ENCODE data around the gene E2F7.

Gene E2F7

DNA sequence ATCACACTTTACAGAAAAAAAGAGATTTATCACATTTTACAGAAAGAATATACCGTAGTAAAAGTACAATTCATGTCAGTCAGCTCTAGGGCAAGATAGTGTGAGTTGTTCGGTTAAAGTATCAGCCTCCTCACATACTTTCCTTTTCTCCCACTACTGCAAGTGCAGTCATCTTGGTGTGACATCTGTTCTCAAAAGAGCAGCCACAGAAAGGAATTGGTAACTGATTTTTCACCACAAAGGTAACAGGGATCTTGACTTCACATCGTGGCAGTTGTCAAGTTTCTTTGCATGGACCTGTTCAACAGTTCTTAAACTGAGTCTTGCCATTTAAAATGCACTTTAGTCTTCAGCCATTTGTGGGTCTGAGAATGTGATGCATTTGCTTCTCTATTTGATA lies 5.0 kb upstream of the E2F7 start:
- DNase-seq (ENCODE audit: extremely low read depth in 1 of 2, low read depth in 1 of 2), result no peak

DNA sequence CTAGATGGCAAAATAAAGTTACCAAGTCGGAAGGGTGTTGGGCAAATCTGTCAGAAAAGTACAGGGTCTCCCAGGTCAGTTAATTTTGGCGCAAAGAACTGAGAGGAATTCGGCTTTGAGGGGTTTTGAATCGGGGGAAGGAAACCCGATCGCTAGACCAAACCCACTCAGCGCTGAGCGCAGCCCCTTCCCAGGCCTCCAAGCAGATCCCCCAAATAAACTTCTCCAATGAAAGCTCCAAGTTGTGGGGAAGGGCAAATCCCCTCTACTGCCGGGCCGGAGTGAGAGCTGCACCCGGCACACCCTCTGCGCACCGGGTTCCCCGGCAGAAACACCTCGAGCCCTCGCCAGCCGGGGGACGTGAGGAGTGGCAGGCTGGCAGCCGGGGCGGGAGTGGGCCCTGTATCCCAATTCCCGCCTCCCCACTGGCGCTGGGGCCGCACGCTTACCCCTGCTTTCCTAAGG lies 441 bp downstream of the E2F7 start:
- peak in 1 of 2 donors; percentile 1 for DNase-seq (ENCODE audit: extremely low read depth in 1 of 2, low read depth in 1 of 2)

DNA sequence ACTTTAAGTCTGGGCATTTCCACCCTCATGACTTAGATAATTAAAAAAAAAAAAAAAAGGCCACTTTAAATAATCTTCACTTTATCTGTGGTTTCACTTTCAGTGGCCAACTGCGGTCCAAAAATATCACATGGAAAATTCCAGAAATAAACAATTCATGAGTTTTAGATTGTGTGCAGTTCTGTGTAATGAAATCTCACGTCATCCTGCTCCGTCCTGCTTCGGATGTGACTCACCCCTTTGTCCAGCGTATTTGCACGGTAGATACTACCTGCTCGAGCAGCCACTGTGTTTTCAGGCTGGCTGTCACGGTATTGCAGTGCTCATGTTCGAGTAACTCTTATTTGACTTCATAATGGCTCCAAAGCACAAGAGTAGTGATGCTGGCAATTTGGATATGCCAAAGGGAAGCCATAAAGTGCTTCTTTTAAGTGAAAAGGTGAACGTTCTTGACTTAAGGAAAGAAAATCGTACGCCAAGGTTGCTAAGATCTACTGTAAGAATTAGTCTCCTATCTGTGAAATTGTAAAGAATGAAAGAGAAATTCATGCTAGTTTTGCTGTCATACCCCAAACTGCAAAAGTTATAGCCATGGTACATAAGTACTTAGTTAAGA lies 2.4 kb downstream of the E2F7 start:
- no peak for DNase-seq (ENCODE audit: extremely low read depth in 1 of 2, low read depth in 1 of 2)

DNA sequence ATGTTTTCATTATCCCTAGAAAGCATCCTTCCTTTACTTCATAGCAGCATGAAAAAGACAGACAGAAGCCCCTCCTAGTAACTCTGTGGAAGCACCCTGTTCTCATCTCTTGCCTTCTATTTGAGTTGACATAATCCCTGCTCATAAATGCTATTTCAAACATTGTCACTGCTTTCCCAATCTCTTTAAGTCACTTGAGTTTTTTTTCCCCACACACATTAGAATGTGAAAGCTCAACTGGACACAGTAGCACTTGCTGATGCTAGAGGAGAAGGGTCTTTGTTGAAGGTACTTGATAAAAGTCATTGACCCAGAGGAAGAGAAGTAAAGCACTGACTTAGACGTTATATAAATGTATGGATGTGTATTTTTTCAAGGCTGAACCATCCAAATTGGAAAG lies 3.0 kb downstream of the E2F7 start:
- DNase-seq (ENCODE audit: extremely low read depth in 1 of 2, low read depth in 1 of 2), result no peak

DNA sequence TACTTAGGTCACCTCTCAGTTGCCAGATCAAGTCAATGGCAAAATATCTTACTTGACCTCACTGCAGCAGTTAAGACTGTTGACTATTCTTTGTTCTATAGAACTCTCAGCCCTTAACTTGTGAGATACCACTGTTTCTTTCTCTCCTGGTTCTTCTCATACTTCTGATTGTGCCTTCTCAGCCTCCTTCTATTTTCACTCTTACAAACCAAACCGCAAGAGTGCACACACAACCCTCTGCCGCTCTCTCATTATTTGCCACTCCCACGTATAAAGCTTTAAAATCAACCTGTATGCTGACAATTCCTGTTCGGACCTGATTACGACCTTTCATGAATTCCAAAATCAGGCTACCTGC lies 4.5 kb downstream of the E2F7 start:
- DNase-seq (ENCODE audit: extremely low read depth in 1 of 2, low read depth in 1 of 2), result no peak

DNA sequence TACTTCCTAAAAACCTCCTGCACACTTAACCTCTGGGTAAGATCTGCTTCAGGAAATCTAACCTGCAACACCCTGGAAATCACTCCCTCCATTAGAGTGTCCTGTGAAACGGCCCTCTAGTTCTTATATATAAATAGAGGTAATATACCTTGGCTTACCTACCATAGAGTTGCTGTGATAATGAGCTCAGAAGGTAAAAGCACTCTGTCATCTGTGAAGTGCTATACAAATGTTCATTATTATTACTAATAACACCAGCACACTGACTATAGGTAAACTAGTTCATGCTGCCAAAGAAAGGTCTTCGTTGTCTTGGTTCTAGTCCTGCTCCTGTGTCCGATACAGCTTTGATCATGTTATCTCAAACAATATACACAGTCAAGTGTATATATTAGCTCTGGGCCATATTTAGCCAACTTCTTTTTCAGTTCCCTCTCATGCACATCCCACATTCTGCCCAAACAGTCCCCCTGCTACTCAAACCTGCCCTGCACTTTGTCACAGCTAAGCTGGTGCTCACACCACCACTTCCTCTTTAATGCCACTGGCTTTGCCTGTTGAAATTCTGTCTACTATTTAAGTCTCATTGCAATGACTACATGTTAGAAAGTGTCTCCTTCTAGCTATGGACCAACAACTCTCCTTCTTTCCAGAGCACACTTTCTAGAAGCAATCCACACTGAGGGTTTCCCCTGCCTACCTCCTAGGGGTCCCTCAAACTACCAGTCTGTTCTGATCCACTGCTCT lies 5.1 kb downstream of the E2F7 start:
- no peak for DNase-seq (ENCODE audit: extremely low read depth in 1 of 2, low read depth in 1 of 2)

DNA sequence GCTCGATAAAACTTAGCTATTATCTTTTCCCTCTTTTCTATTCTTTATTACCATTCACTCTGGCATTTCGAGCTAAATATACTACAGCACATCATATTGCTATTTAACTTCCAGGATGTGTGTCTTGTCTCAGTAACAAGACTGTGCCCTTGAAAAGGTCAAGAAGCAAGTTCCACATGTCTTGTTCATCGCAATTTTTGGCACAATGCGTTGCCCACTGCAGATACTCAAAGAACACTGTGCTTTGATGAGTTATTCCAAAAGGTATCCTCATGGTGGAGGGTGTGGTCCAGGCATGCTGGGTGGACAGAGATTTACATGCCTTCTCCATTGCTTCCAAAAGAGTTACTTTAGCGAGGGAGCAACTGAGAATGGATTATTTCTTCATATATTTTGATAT lies 6.6 kb downstream of the E2F7 start:
- no peak for DNase-seq (ENCODE audit: extremely low read depth in 1 of 2, low read depth in 1 of 2)

DNA sequence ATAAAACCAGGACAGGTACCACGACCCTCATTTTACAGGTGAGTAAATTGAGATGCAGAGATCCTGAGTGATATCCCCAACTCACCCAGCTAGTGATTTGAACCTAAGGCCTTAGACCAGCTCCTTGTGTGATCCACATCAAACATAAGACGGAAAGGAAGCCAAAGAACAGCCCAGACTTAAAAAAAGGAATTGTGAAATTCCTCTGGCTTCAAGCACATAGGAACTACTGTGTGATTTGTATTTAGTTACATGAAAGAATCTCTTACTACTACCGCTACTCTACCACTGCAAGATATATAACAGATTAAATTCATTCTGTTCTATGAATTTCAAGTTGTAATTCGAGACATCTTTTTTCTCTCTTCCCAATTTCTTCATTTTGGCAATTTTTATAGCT lies 10.5 kb downstream of the E2F7 start:
- no peak for DNase-seq (ENCODE audit: extremely low read depth in 1 of 2, low read depth in 1 of 2)

DNA sequence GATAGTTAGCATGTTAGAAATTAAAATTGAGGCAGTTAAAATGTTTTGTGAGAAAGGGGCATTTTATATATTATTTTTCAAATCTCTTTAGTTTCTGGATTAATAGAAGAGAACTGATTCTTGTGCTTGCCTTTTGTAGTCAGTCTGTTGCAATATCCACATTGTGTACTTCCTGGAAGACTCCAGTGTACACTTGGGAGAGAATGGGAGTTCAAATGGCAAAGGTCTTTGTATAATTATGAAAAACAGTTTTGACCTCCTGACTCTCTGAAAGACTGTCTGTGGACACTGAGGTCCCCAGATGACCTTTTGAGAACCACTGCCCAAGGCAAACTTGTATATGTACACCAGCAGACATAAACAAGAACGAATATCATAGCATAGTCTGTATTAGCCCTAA lies 12.1 kb downstream of the E2F7 start:
- DNase-seq (ENCODE audit: extremely low read depth in 1 of 2, low read depth in 1 of 2), result no peak

DNA sequence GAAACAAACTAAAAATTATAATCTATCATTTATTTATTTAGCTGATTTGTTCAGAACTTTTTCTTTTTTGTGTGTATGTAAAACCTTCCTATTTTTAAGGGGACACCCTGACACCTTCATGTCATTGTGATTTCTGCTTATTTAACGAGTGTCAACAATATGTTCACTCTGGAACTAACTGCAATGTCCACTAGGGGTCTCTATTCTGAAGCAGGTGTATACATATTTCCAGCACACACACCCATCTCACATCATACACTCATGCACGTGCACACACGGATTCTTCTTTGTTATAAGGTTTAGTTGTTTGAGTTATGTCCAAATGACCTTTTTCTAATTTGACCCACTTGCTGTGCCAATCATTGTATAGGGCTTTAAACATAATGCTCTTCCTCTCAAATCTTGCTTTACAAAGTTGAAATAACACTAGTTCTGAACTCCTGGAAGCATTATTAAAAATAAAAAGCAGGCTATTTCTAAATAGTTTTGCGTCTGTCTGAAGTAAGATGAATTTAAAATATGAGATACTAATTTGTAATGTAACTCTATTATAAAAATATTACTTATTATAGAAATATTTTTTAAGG lies 15.5 kb downstream of the E2F7 start:
- DNase-seq (ENCODE audit: extremely low read depth in 1 of 2, low read depth in 1 of 2), result no peak

DNA sequence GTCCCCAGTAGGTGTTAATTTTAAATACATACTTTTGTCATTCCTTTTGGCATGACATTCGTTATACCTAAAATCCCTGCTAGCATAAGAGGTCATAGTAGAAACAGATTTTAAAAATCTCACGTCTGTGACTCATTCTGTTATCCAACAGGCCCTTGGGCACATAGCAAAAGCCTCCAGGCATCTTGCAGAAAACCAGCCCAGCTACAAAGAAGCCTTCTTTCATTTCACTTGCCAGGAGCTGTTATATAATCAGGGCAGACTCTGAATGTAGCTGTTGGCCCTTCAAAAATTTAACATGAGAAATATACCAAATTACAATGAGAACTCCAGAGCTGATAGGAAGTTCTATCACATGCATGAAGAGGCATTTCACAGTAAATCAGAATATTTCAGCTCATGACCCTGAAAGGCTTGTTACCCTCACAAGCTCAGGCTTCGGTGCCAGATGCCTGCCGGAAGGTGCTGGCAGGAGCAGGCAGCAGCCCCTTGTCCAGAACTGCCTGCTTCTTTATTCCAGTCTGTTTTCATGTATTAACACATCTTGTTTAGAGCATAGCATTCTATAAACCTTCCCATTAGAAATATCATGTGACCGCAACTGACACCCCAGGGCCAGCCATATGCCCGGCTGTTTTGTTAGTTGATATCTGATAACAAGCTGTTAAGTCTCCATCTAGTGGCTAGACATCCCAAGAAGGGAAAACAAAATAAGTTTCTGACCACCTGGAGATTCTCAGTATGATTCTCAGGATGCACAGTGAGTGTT lies 17.8 kb downstream of the E2F7 start:
- DNase-seq (ENCODE audit: extremely low read depth in 1 of 2, low read depth in 1 of 2), result no peak

DNA sequence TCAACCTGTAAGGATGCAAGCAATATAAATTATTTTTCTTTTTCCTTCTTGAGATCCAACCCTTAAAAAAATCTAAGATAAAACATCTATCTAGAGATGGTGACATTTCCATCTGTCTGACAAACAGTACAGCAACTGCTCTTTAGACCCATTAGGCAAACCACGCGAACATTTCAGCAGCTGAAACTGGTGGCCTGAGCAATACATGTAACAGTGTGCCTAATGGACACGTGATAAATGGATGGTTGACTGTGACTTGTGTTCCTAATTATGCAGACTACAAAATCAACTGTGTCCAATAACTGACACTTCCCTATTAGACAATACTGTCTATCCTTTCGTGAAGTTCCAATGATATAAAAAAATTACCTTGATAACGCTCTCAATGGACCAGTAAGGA lies 18.9 kb downstream of the E2F7 start:
- DNase-seq (ENCODE audit: extremely low read depth in 1 of 2, low read depth in 1 of 2), result no peak

DNA sequence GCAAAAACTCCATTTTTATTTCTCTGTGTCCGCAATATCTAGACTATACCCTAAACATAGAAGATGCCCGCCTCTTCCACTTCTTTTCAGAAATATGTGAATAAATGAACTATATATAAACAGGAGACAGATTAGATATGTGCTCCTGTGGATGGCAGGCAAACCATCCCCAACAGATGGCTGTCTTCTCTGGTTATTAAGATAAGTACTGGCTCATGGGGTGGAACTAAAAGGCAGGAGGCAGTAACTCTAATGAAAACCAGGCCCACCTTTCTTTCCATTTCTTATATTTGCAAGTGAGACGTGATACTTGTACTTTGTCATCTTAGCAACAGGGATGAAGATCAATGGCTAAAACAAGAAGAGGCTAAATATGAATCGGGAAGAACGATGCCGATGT lies 20.2 kb downstream of the E2F7 start:
- no peak for DNase-seq (ENCODE audit: extremely low read depth in 1 of 2, low read depth in 1 of 2)

DNA sequence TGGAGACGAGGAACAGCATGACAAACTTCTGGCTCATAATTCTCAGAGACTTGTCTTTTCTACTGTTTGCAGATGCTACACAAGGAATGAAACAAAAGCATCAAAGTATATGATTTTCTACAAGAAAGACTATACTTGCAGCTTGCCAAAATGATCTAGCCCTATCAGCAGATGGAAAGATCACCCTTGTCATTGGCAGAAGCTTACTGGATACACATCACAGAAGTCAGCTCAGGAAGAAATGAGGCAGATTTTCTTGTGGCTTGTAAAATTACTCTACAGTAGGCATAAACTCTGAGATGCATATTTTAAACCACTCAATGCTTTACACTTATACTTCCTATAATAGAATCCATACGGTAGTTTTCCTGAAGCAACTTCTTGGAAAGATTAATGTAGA lies 20.6 kb downstream of the E2F7 start:
- no peak for DNase-seq (ENCODE audit: extremely low read depth in 1 of 2, low read depth in 1 of 2)

DNA sequence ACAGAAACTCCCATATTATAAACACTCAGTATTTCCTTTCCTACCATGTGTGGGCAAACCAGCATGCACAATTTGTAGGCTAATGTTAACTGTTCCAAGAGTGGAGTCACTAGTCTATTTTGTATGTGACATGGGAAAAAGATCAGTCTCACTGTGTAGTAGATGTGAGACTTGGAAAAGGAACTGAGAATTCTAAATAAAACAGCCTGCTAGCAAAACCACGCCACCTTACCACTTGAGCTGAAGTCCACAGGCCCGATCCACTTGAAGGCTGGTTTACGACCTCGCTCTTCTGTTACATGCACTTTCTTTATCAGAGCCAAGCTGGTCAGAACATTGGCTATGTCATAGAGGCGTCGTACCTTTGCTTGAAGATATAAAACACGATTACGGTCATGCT lies 22.5 kb downstream of the E2F7 start:
- no peak for DNase-seq (ENCODE audit: extremely low read depth in 1 of 2, low read depth in 1 of 2)

DNA sequence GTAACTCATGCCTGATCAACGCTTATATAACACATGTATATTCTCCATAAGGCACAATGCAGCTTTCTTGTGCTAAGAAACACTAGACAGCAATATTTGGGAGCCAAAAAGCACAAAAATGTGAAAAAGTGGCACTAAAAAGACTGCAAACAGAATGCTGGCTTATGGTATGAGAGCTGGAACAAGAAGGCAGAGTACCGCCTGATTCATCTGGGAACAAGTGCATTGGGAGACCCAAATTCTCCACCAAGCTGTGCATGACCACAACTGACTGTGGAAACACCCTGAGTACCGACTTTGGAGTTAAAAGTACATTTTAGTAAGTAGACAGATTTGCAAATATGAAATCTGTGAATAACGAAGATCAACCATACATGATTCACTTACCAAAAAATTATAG lies 25.1 kb downstream of the E2F7 start:
- no peak for DNase-seq (ENCODE audit: extremely low read depth in 1 of 2, low read depth in 1 of 2)

DNA sequence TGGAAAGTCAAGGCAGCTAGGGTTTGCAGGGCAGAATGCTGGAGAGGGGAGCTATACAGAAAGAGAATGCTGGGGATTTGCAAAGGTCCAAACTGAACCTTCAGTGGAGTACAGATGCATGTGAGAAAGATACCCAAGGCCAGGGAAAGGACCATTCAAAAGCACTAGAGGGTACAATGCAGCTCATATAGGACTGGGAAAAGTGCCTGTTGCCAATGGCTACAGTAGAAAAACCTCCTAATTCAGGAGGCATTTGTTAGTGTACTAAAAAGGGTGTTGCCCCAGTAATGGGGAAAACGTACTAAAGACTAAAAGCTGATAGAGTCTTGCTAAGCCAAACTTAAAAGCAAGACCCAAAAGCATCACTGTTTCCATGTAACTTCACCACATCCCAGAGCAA lies 30.1 kb downstream of the E2F7 start:
- no peak for DNase-seq (ENCODE audit: extremely low read depth in 1 of 2, low read depth in 1 of 2)

DNA sequence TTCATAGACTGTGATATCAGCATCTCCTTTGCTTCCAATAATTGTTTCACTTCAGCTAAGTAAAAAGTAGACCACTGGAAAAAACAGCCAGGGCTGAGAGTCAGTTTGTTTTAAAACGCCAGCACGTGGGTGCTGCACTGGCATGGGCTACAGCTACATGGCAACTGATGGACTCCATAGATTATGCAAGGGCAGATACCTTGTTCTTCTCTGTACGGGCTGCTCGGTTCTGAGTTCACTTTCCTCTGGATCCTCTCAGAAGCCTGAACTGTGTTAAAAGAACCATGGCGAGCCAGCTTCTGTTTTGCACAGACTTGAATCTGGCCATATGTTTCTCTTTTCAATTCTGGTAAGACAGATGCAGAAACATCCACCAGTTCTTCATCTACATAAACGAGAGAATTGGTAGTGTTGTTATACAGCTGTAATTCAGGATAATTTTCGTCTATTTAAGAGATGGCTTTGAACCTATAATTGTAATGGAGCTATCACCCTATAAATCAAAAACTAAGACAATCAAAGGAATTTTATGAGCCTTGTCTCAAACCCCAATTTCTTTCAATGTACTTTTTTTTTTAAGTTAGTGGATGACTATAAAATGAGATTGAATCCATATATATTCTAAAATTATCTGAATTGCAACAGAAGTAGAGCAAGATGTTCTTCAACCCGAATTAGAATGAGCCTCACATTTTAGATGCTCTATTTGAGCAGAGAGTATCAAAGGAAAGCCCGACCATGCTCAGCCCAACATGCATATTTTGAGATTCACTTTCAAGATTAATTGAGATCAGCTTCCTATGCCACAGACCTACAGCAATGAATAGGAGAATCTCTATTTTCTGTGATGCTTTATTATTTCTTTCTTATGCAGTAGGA lies 31.5 kb downstream of the E2F7 start:
- DNase-seq (ENCODE audit: extremely low read depth in 1 of 2, low read depth in 1 of 2), result no peak

DNA sequence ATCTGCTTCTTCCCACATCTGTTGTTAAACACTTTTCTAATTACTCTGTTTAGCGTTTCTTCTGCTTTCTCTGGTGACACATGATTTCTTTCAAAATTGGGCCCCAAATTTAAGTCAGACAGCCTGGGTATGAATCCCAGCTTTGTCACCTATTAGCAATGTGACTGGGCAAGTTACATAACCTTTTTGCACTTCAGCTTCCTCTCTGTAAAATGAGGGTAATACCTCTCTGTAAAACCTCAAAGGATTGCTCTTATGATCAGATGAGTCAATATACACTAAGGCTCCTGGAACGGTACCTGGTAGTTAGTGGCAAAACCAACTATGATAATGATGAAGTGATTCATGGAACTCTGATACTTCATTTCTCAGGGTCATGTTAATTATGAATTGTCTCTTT lies 33.0 kb downstream of the E2F7 start:
- DNase-seq (ENCODE audit: extremely low read depth in 1 of 2, low read depth in 1 of 2), result no peak

DNA sequence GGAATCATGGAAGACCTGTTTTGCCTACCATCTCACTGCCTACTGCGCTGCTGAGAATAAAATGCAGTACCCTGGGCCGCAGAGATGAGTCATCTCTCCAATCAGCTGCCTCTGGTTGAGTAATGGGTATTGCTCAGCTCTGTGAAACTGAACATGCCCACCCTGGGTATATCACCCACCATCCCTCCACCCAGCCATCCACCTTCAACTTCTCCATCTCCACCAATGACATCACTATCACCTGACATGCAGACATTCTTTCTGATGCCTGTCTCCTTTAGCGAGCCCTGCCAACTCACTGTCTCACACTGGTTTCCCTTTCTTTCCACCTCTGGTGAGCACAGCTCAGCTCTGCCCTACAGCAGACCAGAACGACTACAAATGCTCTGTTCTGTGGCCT lies 33.6 kb downstream of the E2F7 start:
- DNase-seq (ENCODE audit: extremely low read depth in 1 of 2, low read depth in 1 of 2), result no peak

DNA sequence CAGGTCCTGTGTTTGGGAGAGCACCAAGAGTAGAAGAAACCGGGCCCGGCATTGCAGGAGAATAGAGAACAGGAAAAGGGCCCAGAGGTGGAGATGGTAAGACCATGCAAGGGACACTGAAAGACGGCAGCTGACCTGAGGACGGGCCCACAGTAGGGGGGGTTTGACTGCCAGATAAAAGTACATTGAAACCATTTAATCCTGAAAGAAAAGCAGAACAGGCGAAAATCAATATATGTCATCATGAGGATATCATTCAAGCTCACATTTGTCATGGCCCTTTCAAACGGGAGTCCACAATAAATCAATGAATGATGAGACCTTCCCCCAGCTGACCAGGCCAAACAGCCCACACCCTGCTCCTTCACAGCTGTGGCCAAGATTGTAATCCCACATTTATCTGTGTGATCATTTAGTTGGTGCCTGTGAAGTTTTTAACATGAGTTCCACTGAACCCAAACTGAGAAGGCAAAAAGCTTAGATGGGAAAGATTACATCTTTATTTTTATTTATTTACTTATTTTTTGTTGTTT lies 39.5 kb downstream of the E2F7 start:
- no peak for DNase-seq (ENCODE audit: extremely low read depth in 1 of 2, low read depth in 1 of 2)
